GM12891 (cell line): ENCODE measurements around the gene ACKR3.

ENCODE experiments used
- POLR2A ChIP-seq: IDR thresholded peaks from 2 replicates; pipeline ENCODE4 v1.6.1; 2011; ENCODE audit warnings: low read depth, low read length, control low read depth
- POLR2AphosphoS5 ChIP-seq: IDR thresholded peaks from 2 replicates; pipeline ENCODE4 v1.6.1; 2011; ENCODE audit warnings: low read depth, low read length, control low read depth
- SPI1 ChIP-seq: IDR thresholded peaks from 2 replicates; pipeline ENCODE4 v1.6.1; 2011; ENCODE audit warnings: low read depth, low read length, control low read depth
- TAF1 ChIP-seq: IDR thresholded peaks from 2 replicates; pipeline ENCODE4 v1.6.1; 2011; ENCODE audit warnings: low read depth, low read length, control low read depth

- TF ChIP-seq POLR2AphosphoS5 = no peak
- TF ChIP-seq POLR2A = no peak
- TF ChIP-seq TAF1 = no peak
- TF ChIP-seq SPI1 = no peak
Observed at GRCh38 chr2:236535024-236535423, 34.6 kb upstream of the ACKR3 start.
